ENCODE measurements around the gene SPPL2C. TPM values are rescaled to one million over a fixed set of nuclear protein-coding genes. Genes with fewer than 3 reads are reported as not detected.

SPPL2C gene
- total and polyA plus RNA-seq, 2 of the 13 experiments (the other 11 are each of a cell fraction or from before 2014, with no cell fraction given) = not detected

GRCh38 chr17:45847747-45848146 lies 3.1 kb downstream of the SPPL2C start:
- Histone ChIP-seq H3K4me2 (ENCODE audit: low read depth, low read length) (no peak overlapping the region), H3K4me1 (ENCODE audit: insufficient read depth, low read length) (no peaks in the 10 kb centered on the region), H2AFZ (ENCODE audit: low read length) (no peak overlapping the region), H4K20me1 (ENCODE audit: insufficient read depth, low read length) (no peaks in the 10 kb centered on the region), H3K27me3 (ENCODE audit: control insufficient read depth in 1 of 2, insufficient read depth in 2 of 2, low read length in 2 of 2) (peaks cover 15 to 92% of the 10 kb centered on the region in 2 experiments; a peak in 3 of 5 replicates), H3K9ac (ENCODE audit: insufficient read depth, low read depth, low read length) (no peak overlapping the region), H3K4me3 (replicated peaks in 1 of 3; ENCODE audit: insufficient read depth in 1 of 3, low read depth in 2 of 3, low read length in 3 of 3) (no peak overlapping the region), H3K36me3 (replicated peaks in 1 of 2; ENCODE audit: control insufficient read depth in 1 of 2, insufficient read depth in 2 of 2, low read length in 2 of 2) (no peaks in the 10 kb centered on the region), H3K27ac (ENCODE audit: extremely low read length, insufficient read depth, low read length) (no peak overlapping the region), H3K9me3 (ENCODE audit: low read length) (no peaks in the 10 kb centered on the region), H3K79me2 (ENCODE audit: insufficient read depth, low read length) (no peaks in the 10 kb centered on the region)
- DNase-seq (ENCODE audit: low spot score) = no peak
- ATAC-seq = no peak
- POLR2A ChIA-PET = no interaction called here
- no peak for FAIRE-seq
- 0 out of 2 replicates have a peak, but pooled peaks have one; percentile 36 for TF ChIP-seq EZH2 (conservative IDR thresholded peaks at IDR 0.05; ENCODE audit: low read depth, low read length)
- TF ChIP-seq RFXAP (CRISPR knock-in tag; IDR thresholded peaks at IDR 0.05; ENCODE audit: borderline replicate concordance) = no peak
- in situ Hi-C loops (cut with HindIII; ENCODE audit: extremely low pct_ligation_motif_present, low pct_unique_long_range_greater_than_20kb) = no loop called here
- no TSS peak for BruUV-seq (replicated peaks)
- WGBS (ENCODE audit: low lambda C conversion rate) = 3% methylated on average over 5 of the region's 5 CpGs
- intact Hi-C loops (cut with micrococcal nuclease; ENCODE audit: unreplicated experiment) = no loop called here
- CTCF ChIA-PET (ENCODE audit: low intra/inter-chr PET ratio, low total read pairs) = no interaction called here

GRCh38 chr17:45848405-45848804 lies 3.7 kb downstream of the SPPL2C start:
- TF ChIP-seq TERF1 (CRISPR knock-in tag; IDR thresholded peaks at IDR 0.05) = no peak
- no peak for TF ChIP-seq ISL2 (CRISPR knock-in tag; IDR thresholded peaks at IDR 0.05)
- peak; percentile 37; the same call in 1 of the 2 replicates for TF ChIP-seq ZFX (CRISPR knock-in tag; IDR thresholded peaks at IDR 0.05; ENCODE audit: low read depth)
- TF ChIP-seq ZNF7 (CRISPR knock-in tag; IDR thresholded peaks at IDR 0.05) = no peak
- no peak for TF ChIP-seq NR3C1 (CRISPR knock-in tag; IDR thresholded peaks at IDR 0.05)
- no peak for TF ChIP-seq HDAC1 (CRISPR knock-in tag; IDR thresholded peaks at IDR 0.05)
- no TSS peak for BruUV-seq (replicated peaks)
- FAIRE-seq = no peak

More at GRCh38 chr17:45848405-45848804, 3.7 kb downstream of the SPPL2C start:
- no peaks in the 10 kb centered on the region for H3K79me2 ChIP-seq (ENCODE audit: insufficient read depth, low read length)
- H3K9me3 ChIP-seq (ENCODE audit: low read length) = no peaks in the 10 kb centered on the region
- peak; percentile 5; the same call in 1 of the 3 replicates for ATAC-seq
- no peaks in the 10 kb centered on the region for H4K20me1 ChIP-seq (ENCODE audit: insufficient read depth, low read length)
- H3K36me3 ChIP-seq (replicated peaks in 1 of 2; ENCODE audit: control insufficient read depth in 1 of 2, insufficient read depth in 2 of 2, low read length in 2 of 2) = no peaks in the 10 kb centered on the region
- in situ Hi-C loops (cut with HindIII; ENCODE audit: extremely low pct_ligation_motif_present, low pct_unique_long_range_greater_than_20kb) (no loop called here), intact Hi-C loops (cut with micrococcal nuclease; ENCODE audit: unreplicated experiment) (no loop called here)
- no peak overlapping the region for H3K9ac ChIP-seq (ENCODE audit: insufficient read depth, low read depth, low read length)
- POLR2A ChIA-PET = no interaction called here
- no peak overlapping the region for H3K4me3 ChIP-seq (replicated peaks in 1 of 3; ENCODE audit: insufficient read depth in 1 of 3, low read depth in 2 of 3, low read length in 3 of 3)
- peaks cover 15 to 85% of the 10 kb centered on the region in 2 experiments; a peak in 3 of 5 replicates for H3K27me3 ChIP-seq (ENCODE audit: control insufficient read depth in 1 of 2, insufficient read depth in 2 of 2, low read length in 2 of 2)
- no peak overlapping the region for H3K27ac ChIP-seq (ENCODE audit: extremely low read length, insufficient read depth, low read length)
- CTCF ChIA-PET (ENCODE audit: low intra/inter-chr PET ratio, low total read pairs) = no interaction called here
- WGBS (ENCODE audit: low lambda C conversion rate) = 19% methylated on average over 9 of the region's 9 CpGs
- DNase-seq (ENCODE audit: low spot score) = no peak
- H2AFZ ChIP-seq (ENCODE audit: low read length) = no peak overlapping the region
- no peaks in the 10 kb centered on the region for H3K4me1 ChIP-seq (ENCODE audit: insufficient read depth, low read length)
- no peak overlapping the region for H3K4me2 ChIP-seq (ENCODE audit: low read depth, low read length)

Measured in HepG2 (cell line).